Measurements from ENCODE around the gene RXRG.

Gene RXRG

GRCh38 chr1:165439330-165439729 is 5.6 kb downstream of the RXRG start:
- no peaks in the 10 kb centered on the region for H3K79me2 ChIP-seq (ENCODE audit: insufficient read depth, low read depth)
- no peak for TF ChIP-seq CTCF (conservative IDR thresholded peaks at IDR 0.05; ENCODE audit: low read depth, low read length)
- H3K4me3 ChIP-seq (IDR thresholded peaks at IDR 0.05; ENCODE audit: insufficient read depth, low read depth, low read length): no peak overlapping the region
- no peaks in the 10 kb centered on the region for H3K27me3 ChIP-seq (ENCODE audit: insufficient read depth, low read depth)
- H3K4me2 ChIP-seq: no peak overlapping the region
- no peak overlapping the region for H2AFZ ChIP-seq (ENCODE audit: low read depth)
- no peaks in the 10 kb centered on the region for H4K20me1 ChIP-seq (ENCODE audit: insufficient read depth)
- H3K4me1 ChIP-seq (ENCODE audit: low read depth, poor library complexity, severe bottlenecking): no peaks in the 10 kb centered on the region
- H3K27ac ChIP-seq: no peak overlapping the region
- no peaks in the 10 kb centered on the region for H3K36me3 ChIP-seq (ENCODE audit: insufficient read depth)
- no peak overlapping the region for H3K9ac ChIP-seq

- H4K20me1 ChIP-seq (ENCODE audit: insufficient read depth): no peaks in the 10 kb centered on the region
- H3K27me3 ChIP-seq (ENCODE audit: insufficient read depth, low read depth): no peaks in the 10 kb centered on the region
- no peak overlapping the region for H3K4me3 ChIP-seq (IDR thresholded peaks at IDR 0.05; ENCODE audit: insufficient read depth, low read depth, low read length)
- H2AFZ ChIP-seq (ENCODE audit: low read depth): no peak overlapping the region
- no peak overlapping the region for H3K9ac ChIP-seq
- no peak overlapping the region for H3K27ac ChIP-seq
- no peaks in the 10 kb centered on the region for H3K79me2 ChIP-seq (ENCODE audit: insufficient read depth, low read depth)
- TF ChIP-seq CTCF (conservative IDR thresholded peaks at IDR 0.05; ENCODE audit: low read depth, low read length): no peak
- no peak overlapping the region for H3K4me2 ChIP-seq
- no peaks in the 10 kb centered on the region for H3K36me3 ChIP-seq (ENCODE audit: insufficient read depth)
- peaks cover 2% of the 10 kb centered on the region for H3K4me1 ChIP-seq (ENCODE audit: low read depth, poor library complexity, severe bottlenecking)
Observed at GRCh38 chr1:165436994-165437393, 7.9 kb downstream of the RXRG start.

GRCh38 chr1:165435801-165436200 is 9.1 kb downstream of the RXRG start:
- H4K20me1 ChIP-seq (ENCODE audit: insufficient read depth): no peaks in the 10 kb centered on the region
- no peaks in the 10 kb centered on the region for H3K79me2 ChIP-seq (ENCODE audit: insufficient read depth, low read depth)
- TF ChIP-seq CTCF (conservative IDR thresholded peaks at IDR 0.05; ENCODE audit: low read depth, low read length): no peak
- no peak overlapping the region for H2AFZ ChIP-seq (ENCODE audit: low read depth)
- no peak overlapping the region for H3K27ac ChIP-seq
- no peak overlapping the region for H3K4me3 ChIP-seq (IDR thresholded peaks at IDR 0.05; ENCODE audit: insufficient read depth, low read depth, low read length)
- no peaks in the 10 kb centered on the region for H3K27me3 ChIP-seq (ENCODE audit: insufficient read depth, low read depth)
- H3K4me2 ChIP-seq: no peak overlapping the region
- H3K36me3 ChIP-seq (ENCODE audit: insufficient read depth): no peaks in the 10 kb centered on the region
- H3K4me1 ChIP-seq (ENCODE audit: low read depth, poor library complexity, severe bottlenecking): peaks cover 14% of the 10 kb centered on the region
- no peak overlapping the region for H3K9ac ChIP-seq

- no peaks in the 10 kb centered on the region for H3K36me3 ChIP-seq (ENCODE audit: insufficient read depth)
- H3K27me3 ChIP-seq (ENCODE audit: insufficient read depth, low read depth): no peaks in the 10 kb centered on the region
- no peak overlapping the region for H3K9ac ChIP-seq
- no peak overlapping the region for H3K4me2 ChIP-seq
- no peak overlapping the region for H2AFZ ChIP-seq (ENCODE audit: low read depth)
- no peaks in the 10 kb centered on the region for H4K20me1 ChIP-seq (ENCODE audit: insufficient read depth)
- H3K27ac ChIP-seq: no peak overlapping the region
- TF ChIP-seq CTCF (conservative IDR thresholded peaks at IDR 0.05; ENCODE audit: low read depth, low read length): no peak
- H3K4me3 ChIP-seq (IDR thresholded peaks at IDR 0.05; ENCODE audit: insufficient read depth, low read depth, low read length): no peak overlapping the region
- H3K4me1 ChIP-seq (ENCODE audit: low read depth, poor library complexity, severe bottlenecking): peaks cover 21% of the 10 kb centered on the region
- H3K79me2 ChIP-seq (ENCODE audit: insufficient read depth, low read depth): no peaks in the 10 kb centered on the region
Observed at GRCh38 chr1:165434281-165434680, 10.6 kb downstream of the RXRG start.

Measured in KMS-11 (cell line).